H54 (cell line): ENCODE data around the gene PFKFB4.
"Not testable (repeated sequence)": the region's sequence is repeated elsewhere in the genome, so short reads cannot be mapped to it uniquely, and the experiment has no call there.

Experiments
- DNase-seq: peaks from one replicate; pipeline ENCODE4 v3.0.0; 2011; ENCODE audit warnings: low spot score, mixed read lengths; ENCODE audit not compliant: insufficient read length
- FAIRE-seq: peaks from 3 replicates; lab custom pipeline; 2011; peaks lifted over from hg19 to GRCh38; lab: Jason Lieb, UNC
- POLR2A ChIP-seq: IDR thresholded peaks from 2 replicates; pipeline ENCODE4 v1.6.1; 2011; ENCODE audit warnings: low read depth, mild to moderate bottlenecking, low read length

PFKFB4 gene

DNA sequence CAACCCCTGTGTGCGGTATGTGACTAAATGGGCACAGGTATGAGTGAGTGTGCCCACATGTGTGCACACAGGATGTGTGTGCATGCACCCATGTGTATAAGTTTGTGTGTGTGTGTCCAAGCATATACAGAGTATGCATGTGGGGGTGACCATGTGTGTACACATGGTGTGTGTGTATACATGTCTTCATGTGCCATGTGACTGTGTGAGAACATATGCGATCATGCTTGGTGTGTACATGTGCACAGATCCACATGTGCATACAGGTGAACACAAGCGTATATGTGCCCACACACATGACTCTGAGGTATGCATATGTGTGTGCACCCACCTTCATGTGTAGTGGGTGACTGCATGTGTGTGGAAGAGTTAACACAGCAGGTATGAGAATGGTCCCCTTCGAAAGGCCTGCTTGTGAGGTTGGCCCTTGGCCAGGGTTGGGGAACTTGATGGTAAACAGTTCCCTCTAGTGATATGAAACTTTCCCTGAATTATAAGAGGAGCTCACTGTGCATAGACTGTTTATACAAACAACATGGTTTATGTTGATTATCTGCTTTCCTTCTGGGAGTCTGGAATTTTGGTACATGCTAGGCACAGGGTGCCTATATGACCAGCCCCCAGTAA is 10.3 kb downstream of the PFKFB4 start:
- TF ChIP-seq POLR2A: no peak
- FAIRE-seq (no peak), DNase-seq (no peak)

DNA sequence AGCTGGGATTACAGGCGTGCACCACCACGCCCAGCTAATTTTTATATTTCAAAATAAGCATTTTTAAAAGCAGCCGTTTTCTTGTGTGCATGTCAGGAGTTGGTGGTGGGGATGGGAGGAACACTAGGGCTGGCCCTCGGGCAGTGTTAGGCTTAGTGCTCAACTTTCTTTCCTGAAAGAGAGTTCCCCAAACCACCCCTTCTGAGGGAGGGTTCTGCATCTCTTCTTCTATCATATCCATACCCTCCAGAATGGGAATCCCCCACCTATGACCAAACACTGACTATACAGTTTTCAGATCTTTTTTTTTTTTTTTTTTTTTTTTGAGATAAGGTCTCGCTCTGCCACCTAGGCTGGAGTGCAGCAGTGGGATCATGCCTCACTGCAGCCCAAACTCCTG is 12.5 kb downstream of the PFKFB4 start:
- TF ChIP-seq POLR2A: no peak
- DNase-seq (no peak), FAIRE-seq (no peak)

DNA sequence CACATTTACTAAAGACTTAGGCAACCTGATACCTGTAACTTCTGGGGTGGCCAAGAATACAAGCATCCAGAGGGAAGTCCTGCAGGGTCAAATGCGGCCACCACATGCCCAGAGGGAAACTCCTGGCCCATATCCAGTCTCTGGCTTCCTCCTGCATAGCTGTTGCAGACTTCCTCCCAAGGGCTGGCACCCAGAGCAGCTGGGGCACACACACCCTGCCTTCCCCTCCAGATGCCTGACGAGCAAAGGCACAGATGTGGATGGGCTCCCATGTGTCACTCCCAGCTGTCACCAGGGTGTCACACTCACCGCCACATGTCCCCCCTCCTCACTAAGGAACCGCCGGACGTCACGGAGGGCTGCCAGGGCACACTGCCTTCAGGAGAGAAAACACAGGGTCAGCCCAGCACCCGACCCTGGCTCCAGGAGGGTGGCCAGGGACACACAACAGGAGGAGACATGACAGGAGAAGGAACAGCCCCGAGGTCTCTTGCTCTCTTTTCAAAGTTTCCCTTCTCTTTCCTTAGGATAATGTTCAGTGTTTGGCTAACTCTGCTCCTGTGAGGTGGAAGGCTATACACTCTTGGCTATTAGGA is 13.2 kb downstream of the PFKFB4 start:
- FAIRE-seq: no peak
- DNase-seq: no peak
- no peak for TF ChIP-seq POLR2A

DNA sequence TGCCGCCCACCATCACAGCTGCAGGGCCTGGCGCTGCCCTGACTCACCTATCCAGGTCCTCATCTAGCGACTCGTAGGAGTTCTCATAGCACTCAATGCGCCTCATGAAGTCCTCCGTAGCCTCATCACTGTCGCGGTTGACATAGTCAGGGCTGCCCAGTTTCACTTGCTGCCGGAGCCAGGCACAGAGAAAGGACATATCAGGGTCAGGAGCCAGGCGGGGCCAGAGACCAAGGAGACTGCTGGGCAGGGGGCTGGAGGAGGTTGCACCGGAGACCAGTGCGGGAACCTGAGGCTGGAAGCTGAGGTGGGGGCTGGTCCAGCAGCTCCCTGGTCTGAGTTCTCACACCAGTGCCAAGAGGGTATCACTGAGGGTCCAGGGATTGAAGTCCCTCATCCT is 18.2 kb downstream of the PFKFB4 start:
- TF ChIP-seq POLR2A: no peak
- DNase-seq: no peak
- FAIRE-seq: no peak

DNA sequence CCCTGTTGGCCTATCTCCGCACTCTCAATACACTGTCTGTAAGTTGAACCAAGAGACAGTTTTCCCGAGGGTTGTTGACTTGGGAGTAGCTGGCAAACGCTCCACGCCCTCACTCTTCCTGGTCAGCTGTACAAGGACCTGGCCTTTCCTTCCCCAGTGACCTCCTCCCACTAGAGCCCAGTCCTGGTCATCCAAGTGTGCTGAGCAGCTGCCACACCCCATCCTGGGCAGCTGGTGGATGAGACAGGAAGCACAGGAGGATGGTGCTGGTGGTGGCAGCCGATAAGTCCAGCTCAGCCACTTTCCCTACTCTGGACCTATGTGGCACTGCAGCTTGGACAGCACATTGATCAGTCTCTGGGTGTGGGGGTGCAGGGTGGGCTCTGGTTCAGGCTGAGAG is 19.8 kb downstream of the PFKFB4 start:
- no peak for DNase-seq
- no peak for TF ChIP-seq POLR2A
- no peak for FAIRE-seq

DNA sequence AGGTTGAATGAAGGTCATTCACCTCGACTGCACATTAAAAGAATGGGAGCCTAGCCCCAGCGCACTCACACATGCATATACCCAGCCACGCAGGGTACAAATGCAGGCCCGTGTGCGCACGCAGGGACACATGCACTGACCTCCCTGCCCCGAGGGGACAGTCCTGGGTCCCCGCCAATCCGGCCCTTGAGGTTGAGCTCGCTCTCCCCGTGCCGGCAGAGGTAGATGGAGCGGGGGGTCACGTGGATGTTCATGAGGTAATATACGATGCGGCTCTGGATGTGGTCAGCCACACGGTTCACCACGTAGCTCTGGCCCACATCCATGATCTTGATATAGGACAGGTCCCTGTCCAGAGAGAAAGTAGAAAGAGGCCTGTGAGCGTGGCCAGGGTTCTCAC is 20.5 kb downstream of the PFKFB4 start:
- FAIRE-seq: no peak
- TF ChIP-seq POLR2A: no peak
- DNase-seq: no peak

DNA sequence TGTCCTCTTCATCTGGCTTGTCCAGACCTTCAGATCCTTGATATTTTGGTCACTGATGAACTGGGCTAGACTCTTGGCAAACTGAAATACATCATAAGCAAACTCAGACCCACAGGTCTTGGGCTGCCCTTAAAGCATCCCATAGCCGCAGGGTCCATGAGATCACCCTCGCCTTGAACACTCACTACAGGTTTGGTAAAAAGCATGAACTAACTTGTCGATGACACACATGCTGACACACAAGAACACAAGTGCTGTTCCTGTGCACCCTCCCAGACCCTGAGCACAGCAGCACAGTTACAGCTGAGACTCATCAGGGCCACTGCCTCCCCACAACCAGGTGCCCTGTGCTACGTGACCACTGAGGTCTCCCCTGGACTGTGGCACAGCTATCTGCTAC is 21.0 kb downstream of the PFKFB4 start:
- TF ChIP-seq POLR2A: no peak
- no peak for DNase-seq
- FAIRE-seq: no peak

DNA sequence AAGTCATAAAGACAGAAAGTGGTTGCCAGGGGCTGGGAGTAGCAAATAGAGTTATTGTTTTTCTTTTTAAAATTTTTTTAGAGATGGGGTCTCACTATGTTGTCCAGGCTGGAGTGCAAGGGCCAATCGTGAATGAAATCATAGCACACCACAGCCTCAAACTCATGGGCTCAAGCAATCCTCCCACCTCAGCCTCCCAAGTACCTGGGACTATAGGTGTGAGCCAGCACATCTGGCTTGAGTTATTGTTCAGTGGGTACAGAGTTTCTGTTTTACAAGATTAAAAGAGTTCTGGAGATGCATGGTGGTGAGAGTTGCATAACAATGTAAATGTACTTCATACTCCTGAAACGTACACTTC is 23.6 kb downstream of the PFKFB4 start:
- DNase-seq (no peak), FAIRE-seq (no peak)
- no peak for TF ChIP-seq POLR2A

DNA sequence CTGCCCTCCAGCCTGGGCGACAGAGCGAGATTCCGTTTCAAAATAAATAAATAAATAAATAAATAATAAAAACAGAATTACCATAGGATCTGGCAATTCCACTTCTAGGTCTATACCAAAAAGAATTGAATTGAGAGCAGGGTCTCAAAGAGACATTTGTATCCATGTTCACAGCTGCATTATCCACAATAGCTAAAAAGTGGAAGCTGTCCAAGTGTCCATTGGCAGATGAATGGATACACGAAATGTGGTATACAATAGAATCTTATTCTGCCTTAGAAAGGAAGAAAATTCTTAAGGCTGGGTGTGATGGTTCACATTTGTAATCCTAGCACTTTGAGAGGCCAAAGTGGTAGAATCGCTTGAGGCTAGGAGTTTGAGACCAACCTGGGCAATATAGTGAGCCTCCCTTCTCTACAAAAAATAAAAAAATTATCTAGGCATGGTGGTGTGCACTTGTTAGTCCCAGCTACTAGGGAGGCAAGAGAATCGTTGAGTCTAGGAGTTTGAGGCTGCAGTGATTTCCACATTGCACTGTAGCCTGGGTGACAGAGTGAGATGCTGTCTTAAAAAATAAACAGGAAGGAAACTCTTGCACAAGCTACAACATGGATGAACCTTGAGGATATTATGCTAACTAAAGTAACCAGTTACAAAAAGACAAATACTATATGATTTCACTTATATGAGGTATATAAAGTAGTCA is 24.2 kb downstream of the PFKFB4 start:
- no peak for FAIRE-seq
- no peak for DNase-seq
- no peak for TF ChIP-seq POLR2A

DNA sequence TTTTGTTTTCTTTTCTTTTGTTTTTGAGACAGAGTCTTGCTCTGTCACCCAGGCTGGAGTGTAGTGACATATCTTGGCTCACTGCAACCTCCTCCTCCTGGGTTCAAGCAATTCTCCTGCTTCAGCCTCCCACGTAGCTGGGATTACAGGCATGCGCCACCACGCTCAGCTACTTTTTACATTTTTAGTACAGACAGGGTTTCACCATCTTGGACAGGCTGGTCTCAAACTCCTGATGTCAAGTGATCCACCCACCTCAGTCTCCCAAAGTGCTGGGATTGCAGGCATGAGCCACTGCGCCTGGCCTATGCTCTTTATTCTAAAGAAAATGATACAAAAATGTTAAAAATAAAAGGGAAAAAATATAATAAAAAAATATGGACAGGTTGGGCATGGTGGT is 25.9 kb downstream of the PFKFB4 start:
- DNase-seq: not testable (repeated sequence)

DNA sequence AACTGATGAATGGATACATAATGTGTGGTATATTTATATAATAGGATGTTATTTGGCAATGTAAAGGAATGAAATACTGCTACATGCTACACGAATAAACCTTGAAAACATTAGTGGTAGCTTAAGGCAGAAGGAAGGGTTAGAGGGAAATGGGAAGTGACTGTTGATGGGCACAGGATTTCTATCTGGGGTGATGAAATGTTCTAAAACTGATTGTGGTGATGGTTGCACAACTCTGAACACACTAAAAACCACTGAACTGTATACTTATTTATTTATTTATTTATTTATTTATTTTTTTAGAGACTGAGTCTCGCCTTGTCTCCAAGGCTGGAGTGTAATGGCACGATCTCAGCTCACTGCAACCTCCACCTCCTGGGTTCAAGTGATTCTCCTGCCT is 27.8 kb downstream of the PFKFB4 start:
- TF ChIP-seq POLR2A: no peak

More for the DNA sequence above, 25.9 kb downstream of the PFKFB4 start:
- FAIRE-seq: not testable (repeated sequence)

DNA sequence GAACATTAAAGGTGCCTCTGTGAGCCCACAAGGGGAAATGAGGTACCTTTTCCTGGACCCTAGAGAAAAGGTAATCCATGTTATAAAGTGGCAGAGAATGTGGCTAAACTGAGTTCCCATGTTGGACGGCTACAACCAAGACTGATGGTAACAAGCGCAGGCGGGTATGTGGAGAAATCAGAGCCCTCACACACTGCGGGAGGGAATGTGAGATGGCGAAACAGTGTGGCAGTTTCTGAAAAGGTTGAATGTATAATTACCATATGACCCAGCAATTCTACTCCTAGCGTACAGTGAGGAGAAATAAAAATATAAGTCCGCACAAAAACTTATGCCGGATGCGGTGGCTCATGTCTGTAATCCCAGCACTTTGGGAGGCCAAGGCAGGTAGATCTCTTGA is 28.6 kb downstream of the PFKFB4 start:
- TF ChIP-seq POLR2A: no peak
- no peak for FAIRE-seq
- DNase-seq: no peak

More for the DNA sequence above, 27.8 kb downstream of the PFKFB4 start:
- no peak for FAIRE-seq
- DNase-seq: no peak

DNA sequence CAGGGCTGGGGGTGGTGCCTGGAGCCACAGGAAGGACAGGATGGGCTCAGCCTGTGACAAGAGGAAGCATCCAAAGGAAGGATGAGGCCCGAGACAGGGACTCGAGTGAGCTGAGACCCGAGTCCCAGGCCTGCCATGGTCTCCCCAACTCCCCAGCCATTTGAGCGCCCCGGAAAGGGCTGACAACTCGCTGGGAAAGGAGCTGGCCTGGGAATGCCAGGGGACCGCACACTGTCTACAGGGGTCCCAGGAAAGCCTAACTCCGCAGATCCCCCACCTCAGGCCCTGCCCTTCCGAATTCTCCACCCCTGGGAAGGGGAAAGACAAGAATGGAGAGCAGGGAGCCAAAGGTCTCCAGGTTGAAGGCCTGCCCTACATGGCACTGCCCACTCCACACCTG is 31.6 kb downstream of the PFKFB4 start:
- no peak for TF ChIP-seq POLR2A
- DNase-seq: no peak
- no peak for FAIRE-seq

DNA sequence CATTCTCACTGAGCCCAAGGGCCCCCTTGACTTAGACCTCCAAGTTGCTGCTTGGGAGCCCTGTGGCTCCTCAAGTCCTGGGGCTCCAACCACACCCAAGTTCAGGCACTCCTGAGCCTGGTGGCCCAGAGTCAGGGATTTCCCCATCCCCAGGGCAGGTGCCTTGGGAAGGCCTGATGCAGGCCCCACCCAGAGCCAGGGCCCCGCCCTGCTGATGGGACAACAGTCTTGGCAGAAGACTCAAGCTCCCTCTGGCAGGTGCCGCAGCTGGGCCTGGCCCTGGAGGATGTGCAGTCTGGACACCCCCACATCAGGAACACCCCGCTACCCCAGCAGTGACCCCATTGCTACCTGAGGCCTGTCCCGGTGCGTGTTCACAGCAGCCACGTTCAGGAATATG is 35.0 kb downstream of the PFKFB4 start:
- FAIRE-seq (no peak), DNase-seq (no peak)
- TF ChIP-seq POLR2A: no peak

DNA sequence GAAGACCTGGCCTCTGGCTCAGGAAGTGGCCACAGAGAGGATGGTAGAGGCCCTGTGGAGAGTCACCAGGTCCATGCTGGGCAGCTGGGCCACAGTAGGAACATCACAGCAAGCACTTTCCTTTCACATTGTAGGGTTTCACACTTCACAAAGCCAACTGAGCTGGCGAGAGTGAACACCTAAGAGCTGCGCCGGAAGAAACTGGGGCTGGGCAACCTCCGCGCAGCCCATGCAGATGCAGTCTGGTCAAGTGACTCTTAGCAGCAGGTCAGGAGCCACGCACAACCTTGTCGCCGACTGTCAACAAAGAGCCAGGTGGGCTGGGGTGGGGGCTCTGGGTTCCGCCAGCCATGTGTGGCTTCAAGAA is 37.3 kb downstream of the PFKFB4 start:
- FAIRE-seq (no peak), DNase-seq (no peak)
- TF ChIP-seq POLR2A: no peak
